Measurements from ENCODE around the gene AHCYL1.

DNA sequence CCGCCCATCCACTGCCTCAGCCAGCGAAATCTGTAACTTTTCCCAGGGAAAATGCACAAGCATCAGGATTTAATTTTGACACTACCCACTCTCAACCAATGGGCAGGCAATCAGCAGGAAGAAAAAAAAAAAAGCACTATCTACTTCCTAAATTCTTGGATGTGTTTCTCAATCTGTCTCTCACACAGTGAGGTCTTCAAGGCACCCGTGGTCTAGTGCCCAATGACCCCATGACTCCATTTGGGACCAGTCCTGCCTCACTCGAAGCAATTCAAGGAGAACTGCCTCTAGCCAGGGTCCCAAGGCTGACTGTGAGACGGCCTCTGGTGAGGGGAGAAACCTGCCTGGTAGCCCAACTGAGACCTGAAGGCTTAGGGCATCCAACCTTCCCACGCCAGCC, 38.1 kb upstream of the AHCYL1 start:
- TF ChIP-seq, protein P1, sequence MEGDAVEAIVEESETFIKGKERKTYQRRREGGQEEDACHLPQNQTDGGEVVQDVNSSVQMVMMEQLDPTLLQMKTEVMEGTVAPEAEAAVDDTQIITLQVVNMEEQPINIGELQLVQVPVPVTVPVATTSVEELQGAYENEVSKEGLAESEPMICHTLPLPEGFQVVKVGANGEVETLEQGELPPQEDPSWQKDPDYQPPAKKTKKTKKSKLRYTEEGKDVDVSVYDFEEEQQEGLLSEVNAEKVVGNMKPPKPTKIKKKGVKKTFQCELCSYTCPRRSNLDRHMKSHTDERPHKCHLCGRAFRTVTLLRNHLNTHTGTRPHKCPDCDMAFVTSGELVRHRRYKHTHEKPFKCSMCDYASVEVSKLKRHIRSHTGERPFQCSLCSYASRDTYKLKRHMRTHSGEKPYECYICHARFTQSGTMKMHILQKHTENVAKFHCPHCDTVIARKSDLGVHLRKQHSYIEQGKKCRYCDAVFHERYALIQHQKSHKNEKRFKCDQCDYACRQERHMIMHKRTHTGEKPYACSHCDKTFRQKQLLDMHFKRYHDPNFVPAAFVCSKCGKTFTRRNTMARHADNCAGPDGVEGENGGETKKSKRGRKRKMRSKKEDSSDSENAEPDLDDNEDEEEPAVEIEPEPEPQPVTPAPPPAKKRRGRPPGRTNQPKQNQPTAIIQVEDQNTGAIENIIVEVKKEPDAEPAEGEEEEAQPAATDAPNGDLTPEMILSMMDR (IDR thresholded peaks at IDR 0.05; ENCODE audit: low read depth, low read length): no peak
- TF ChIP-seq MAX (IDR thresholded peaks at IDR 0.05; ENCODE audit: low read depth, low read length) (no peak), POLR2A (IDR thresholded peaks at IDR 0.05; ENCODE audit: extremely low read depth, insufficient read length) (no peak)
